AG04449 (cell line): ENCODE results near the gene SPTBN5.

ENCODE experiments used
- CTCF ChIA-PET: fragments of 350-600 bp; formaldehyde crosslinking; extraction: SDS; loops from one replicate; lab custom pipeline; 2021; ENCODE audit warnings: antibody characterized with exemption; lab: Yijun Ruan, JAX
- POLR2A ChIA-PET: fragments of 400-600, 350-600 bp; formaldehyde crosslinking; extraction: SDS; loops from one replicate; lab custom pipeline; 2020; ENCODE audit warnings: antibody characterized with exemption, inconsistent platforms; lab: Yijun Ruan, JAX
- DNase-seq: peaks from one replicate; pipeline ENCODE4 v3.0.0-alpha.2; 2010; ENCODE audit warnings: low read depth, low spot score
- H3K4me3 ChIP-seq: 2 replicates; pipeline ENCODE4 v1.5.1; 2011; ENCODE audit warnings: low read depth, mild to moderate bottlenecking, control low read depth, low read length
- TF ChIP-seq, protein P1 (sequence below): IDR thresholded peaks from one replicate; pipeline ENCODE4 v1.5.1; 2011; ENCODE audit warnings: mild to moderate bottlenecking, moderate library complexity, low read length, control low read depth, inconsistent platforms; ENCODE audit not compliant: insufficient read depth; ENCODE audit errors: missing control alignments

Gene SPTBN5

DNA sequence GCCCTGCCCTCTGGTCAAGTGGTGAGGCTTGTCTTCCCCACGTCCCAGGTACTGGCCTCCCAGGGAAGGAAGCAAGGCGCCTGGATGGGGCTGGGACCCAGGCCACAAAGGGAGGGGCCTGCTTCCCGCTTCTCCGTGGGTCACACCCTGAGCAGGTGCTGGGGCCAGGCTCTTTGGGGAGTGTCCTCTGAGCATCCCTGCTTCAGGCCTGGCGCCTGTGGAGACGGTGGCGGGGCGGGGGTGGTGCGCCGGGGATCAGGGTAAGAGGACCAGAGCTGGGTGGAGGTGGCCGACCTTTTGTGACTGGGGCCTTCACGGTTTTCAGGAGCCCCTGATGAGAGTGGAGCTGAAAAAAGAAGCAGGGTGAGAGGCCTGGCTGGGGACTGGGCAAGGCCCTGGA, 51.6 kb downstream of the SPTBN5 start:
- TF ChIP-seq, protein P1, sequence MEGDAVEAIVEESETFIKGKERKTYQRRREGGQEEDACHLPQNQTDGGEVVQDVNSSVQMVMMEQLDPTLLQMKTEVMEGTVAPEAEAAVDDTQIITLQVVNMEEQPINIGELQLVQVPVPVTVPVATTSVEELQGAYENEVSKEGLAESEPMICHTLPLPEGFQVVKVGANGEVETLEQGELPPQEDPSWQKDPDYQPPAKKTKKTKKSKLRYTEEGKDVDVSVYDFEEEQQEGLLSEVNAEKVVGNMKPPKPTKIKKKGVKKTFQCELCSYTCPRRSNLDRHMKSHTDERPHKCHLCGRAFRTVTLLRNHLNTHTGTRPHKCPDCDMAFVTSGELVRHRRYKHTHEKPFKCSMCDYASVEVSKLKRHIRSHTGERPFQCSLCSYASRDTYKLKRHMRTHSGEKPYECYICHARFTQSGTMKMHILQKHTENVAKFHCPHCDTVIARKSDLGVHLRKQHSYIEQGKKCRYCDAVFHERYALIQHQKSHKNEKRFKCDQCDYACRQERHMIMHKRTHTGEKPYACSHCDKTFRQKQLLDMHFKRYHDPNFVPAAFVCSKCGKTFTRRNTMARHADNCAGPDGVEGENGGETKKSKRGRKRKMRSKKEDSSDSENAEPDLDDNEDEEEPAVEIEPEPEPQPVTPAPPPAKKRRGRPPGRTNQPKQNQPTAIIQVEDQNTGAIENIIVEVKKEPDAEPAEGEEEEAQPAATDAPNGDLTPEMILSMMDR, result no peak
- ChIA-PET CTCF (no interaction called here), POLR2A (no interaction called here)
- no peak for DNase-seq
- H3K4me3 ChIP-seq, result no peak overlapping the region

DNA sequence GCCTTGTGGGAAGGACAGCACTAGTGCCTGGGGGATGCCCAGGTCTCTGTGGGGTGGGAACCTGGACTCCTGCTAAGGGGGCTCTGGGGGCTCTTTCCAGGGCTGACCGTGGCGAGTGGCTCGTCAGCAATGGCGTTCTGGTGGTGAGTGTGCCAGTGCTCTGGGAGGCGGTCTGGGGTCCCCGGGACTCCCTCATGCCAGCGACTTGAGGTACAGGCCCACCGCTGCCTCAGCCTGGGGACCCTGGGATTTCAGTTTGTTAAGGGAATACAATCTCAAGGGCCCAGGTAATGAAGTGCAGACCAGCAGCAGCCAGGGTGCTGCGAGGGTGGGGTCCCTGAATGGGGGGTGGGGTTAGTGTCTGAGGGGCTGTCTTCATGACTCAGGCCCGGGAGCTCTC, 52.7 kb downstream of the SPTBN5 start:
- ChIA-PET CTCF (no interaction called here), POLR2A (no interaction called here)
- no peak overlapping the region for H3K4me3 ChIP-seq
- no peak for DNase-seq
- TF ChIP-seq, protein P1, result no peak

DNA sequence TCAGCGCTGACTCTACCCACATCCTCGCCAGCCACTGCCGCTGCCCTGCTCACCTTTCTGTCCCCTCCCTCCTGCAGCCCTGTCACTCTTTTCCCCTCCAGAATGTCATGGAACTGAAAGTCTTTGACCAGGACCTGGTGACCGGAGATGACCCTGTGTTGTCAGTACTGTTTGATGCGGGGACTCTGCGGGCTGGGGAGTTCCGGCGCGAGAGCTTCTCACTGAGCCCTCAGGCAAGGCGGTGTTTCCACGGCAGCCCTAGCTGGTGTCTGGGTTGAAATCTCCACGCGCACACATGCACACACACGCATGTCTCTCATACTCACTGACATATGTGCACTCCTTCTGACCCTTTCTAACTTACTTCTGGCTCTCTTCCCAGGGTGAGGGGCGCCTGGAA, 53.2 kb downstream of the SPTBN5 start:
- ChIA-PET POLR2A (no interaction called here), CTCF (interaction anchor here (1.1 kb wide), 1 partner anchor 30 kb away, joined by 4 read pairs; no protein-coding TSS in a partner anchor)
- no peak overlapping the region for H3K4me3 ChIP-seq
- TF ChIP-seq, protein P1, result no peak
- no peak for DNase-seq

DNA sequence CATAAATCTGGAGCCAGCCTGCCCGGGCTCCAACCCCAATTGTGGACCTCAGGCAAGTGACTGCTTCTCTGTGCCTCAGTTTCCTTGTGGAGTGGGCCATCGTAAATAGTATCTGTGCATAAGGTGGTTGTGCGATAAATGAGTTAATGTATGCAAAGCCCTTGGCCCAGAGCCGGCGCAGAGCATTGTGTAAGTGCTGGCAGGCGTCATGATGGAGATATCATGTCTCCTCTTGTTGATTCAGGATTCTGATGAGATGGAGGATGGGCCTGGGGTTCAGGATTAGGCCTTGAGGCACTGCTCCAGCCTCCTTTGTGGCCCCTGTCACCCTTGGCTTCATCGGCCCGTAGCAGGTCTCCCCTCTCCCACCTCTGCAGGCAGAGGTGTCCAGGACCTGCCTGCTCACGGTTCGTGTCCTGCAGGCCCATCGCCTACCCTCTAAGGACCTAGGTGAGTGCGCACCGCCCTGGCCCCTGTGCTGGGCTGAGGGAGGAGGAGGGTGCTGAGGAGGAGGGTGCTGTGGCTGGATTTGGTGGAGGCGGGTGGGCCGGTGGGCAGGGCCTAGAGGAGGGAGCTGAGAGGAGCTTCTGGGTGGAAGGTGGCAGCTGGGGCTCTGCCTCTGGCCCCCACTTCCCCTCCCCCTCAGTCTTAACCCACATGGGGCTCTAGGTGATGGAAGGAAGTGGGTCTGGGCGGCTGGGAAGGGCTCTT, 53.9 kb downstream of the SPTBN5 start:
- DNase-seq, result no peak
- POLR2A ChIA-PET, result no interaction called here
- TF ChIP-seq, protein P1, result no peak
- CTCF ChIA-PET, result interaction anchor here (1.1 kb wide), 1 partner anchor 29 kb away, joined by 4 read pairs; no protein-coding TSS in a partner anchor
- H3K4me3 ChIP-seq, result no peak overlapping the region

DNA sequence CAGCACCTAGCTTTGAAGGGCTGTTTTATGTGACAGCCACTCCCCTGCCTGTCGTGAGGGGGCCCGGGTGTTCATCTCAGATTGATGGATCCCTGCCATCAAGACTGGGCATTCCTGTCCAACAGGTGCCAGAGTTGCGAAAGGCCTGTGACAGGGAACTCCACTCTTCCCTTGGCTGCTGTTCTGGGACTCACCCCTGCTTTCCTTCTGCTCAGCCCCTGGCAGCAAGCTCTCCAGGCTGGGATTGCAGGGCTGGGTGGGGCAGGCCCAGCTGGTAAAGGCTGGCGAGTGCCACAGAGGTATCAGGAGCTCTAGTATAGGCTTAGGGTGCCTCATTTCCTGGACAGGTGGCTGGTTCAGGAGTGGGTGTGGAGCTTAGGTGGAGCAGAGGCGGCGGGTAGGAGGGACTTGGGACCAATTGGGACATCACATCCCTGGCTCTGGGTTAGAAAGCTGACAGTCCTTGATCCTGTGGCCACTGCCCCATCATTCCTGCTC, 55.4 kb downstream of the SPTBN5 start, which contains the start of gene PLA2G4B:
Gene PLA2G4B (plus strand): TSS at position 448 of the 498 bp plus-strand sequence. CDS start 67 bp downstream, outside the sequence.
- ChIA-PET POLR2A (no interaction called here), CTCF (interaction anchor here (0.7 to 2.0 kb wide), 4 partner anchors 9 to 66 kb away, joined by 3 to 6 read pairs (median 4); partner anchors contain the start of gene MAPKBP1)
- DNase-seq, result no peak
- H3K4me3 ChIP-seq, result no peak within 1 kb of the TSS
- TF ChIP-seq, protein P1, result no peak

DNA sequence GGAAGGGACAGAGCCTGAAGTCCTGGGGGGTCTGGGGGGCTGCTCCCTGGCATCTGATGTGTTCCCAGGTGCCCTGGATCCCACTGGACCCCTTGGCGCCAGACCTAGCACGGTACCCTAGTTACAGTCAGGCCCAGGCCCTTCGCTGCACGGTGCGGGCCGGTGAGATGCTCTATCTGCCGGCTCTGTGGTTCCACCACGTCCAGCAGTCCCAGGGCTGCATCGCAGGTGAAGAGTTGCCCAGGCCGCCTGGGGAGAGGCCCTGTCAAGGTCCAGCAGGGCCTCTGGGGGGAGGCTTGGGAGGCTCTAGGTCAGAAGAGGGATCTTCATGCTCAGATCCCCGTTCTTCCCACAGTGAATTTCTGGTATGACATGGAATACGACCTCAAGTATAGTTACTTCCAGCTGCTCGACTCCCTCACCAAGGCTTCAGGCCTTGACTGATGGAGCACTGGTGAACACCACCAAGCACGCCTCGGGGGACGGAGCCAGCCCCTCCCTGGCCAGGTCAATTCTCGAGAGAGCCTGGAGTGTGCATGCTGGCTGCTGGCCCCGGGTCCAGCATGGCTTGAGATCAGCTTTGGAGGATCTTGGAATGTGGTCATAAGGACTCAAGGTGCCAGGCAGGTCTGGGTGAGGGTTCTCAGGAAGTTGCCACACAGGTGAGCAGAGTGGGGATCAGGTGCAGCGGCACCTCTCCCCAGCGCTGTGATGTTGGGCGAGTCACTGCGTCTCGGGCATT, 57.0 kb downstream of the SPTBN5 start:
- no peak overlapping the region for H3K4me3 ChIP-seq
- TF ChIP-seq, protein P1, result no peak
- CTCF ChIA-PET, result interaction anchor here (1.8 kb wide), 1 partner anchor 63 kb away, joined by 6 read pairs; the partner anchor contains the start of gene MAPKBP1
- POLR2A ChIA-PET, result no interaction called here
- DNase-seq, result no peak
